Measurements from ENCODE around the gene SETBP1.
A peak's percentile ranks its signal among the peaks of the same experiment; 100 is the strongest.
"Not testable (repeated sequence)": the region's sequence is repeated elsewhere in the genome, so short reads cannot be mapped to it uniquely, and the experiment has no call there.

Gene SETBP1

GRCh38 chr18:44795241-44795640, 114.6 kb downstream of the SETBP1 start:
- peak; percentile 15 for DNase-seq

GRCh38 chr18:44796429-44797428, 116.0 kb downstream of the SETBP1 start:
- DNase-seq, result no peak

- DNase-seq, result no peak
Measured at GRCh38 chr18:44798433-44799048, 117.9 kb downstream of the SETBP1 start.

GRCh38 chr18:44799382-44799906, 118.8 kb downstream of the SETBP1 start:
- DNase-seq, result peak; percentile 9

GRCh38 chr18:44799907-44800421, 119.3 kb downstream of the SETBP1 start:
- no peak for DNase-seq

GRCh38 chr18:44800766-44801165, 120.1 kb downstream of the SETBP1 start:
- DNase-seq, result not testable (repeated sequence)

GRCh38 chr18:44801781-44802180, 121.1 kb downstream of the SETBP1 start:
- DNase-seq, result no peak

GRCh38 chr18:44802508-44802907, 121.8 kb downstream of the SETBP1 start:
- no peak for DNase-seq

- DNase-seq, result no peak
Measured at GRCh38 chr18:44803019-44803650, 122.4 kb downstream of the SETBP1 start.

- no peak for DNase-seq
Measured at GRCh38 chr18:44804033-44804432, 123.3 kb downstream of the SETBP1 start.

GRCh38 chr18:44805176-44805575, 124.5 kb downstream of the SETBP1 start:
- DNase-seq, result no peak

GRCh38 chr18:44805643-44806042, 125.0 kb downstream of the SETBP1 start:
- no peak for DNase-seq

GRCh38 chr18:44807766-44808165, 127.1 kb downstream of the SETBP1 start:
- DNase-seq, result no peak

GRCh38 chr18:44811572-44812125, 131.0 kb downstream of the SETBP1 start:
- no peak for DNase-seq

- no peak for DNase-seq
Measured at GRCh38 chr18:44812426-44812825, 131.7 kb downstream of the SETBP1 start.

- no peak for DNase-seq
Measured at GRCh38 chr18:44813586-44813985, 132.9 kb downstream of the SETBP1 start.

GRCh38 chr18:44815108-44815507, 134.4 kb downstream of the SETBP1 start:
- no peak for DNase-seq

- no peak for DNase-seq
Measured at GRCh38 chr18:44816050-44816449, 135.4 kb downstream of the SETBP1 start.

- no peak for DNase-seq
Measured at GRCh38 chr18:44816477-44816876, 135.8 kb downstream of the SETBP1 start.

- DNase-seq, result no peak
Measured at GRCh38 chr18:44817831-44818473, 137.3 kb downstream of the SETBP1 start.

- DNase-seq, result no peak
Measured at GRCh38 chr18:44818668-44819403, 138.1 kb downstream of the SETBP1 start.

Data from stimulated activated CD4-positive, alpha-beta T cell treated with anti-CD3 and anti-CD28 coated beads, Interleukin-4, amount 100 ng/mL, for 24 hours (primary cell).